Astrocyte of the spinal cord (primary cell): ENCODE data around the gene ZBTB16.

Source experiments
- DNase-seq: peaks from one replicate; pipeline ENCODE4 v3.0.0; 2011; ENCODE audit warnings: low read depth, low spot score
- H3K4me3 ChIP-seq: 2 replicates; pipeline ENCODE4 v1.5.1; 2011; ENCODE audit warnings: low read depth, mild to moderate bottlenecking, low read length, moderate library complexity
- CTCF ChIP-seq: IDR thresholded peaks from 2 replicates; pipeline ENCODE4 v1.5.1; 2012; ENCODE audit warnings: low read depth, mild to moderate bottlenecking, low read length, inconsistent platforms
- in situ Hi-C: cut with HindIII; loops from 2 replicates; pipeline ENCODE4 v1.10.0; 2017; ENCODE audit warnings: low sequenced_read_pairs

Gene ZBTB16

GRCh38 chr11:114293201-114293711 lies 233.7 kb downstream of the ZBTB16 start:
- DNase-seq, result peak; percentile 41
- in situ Hi-C loops, result no loop called here
- no peak overlapping the region for H3K4me3 ChIP-seq
- TF ChIP-seq CTCF, result no peak

GRCh38 chr11:114295676-114296604 lies 236.4 kb downstream of the ZBTB16 start, which contains the start of gene NNMT:
TSS of gene NNMT (plus strand) at chr11:114296399. CDS start at chr11:114296557, 158 bp downstream.
- in situ Hi-C loops, result no loop called here
- DNase-seq, result peak; percentile 99
- peak within 1 kb of the TSS; percentile 80 for H3K4me3 ChIP-seq
- TF ChIP-seq CTCF, result no peak

DNA sequence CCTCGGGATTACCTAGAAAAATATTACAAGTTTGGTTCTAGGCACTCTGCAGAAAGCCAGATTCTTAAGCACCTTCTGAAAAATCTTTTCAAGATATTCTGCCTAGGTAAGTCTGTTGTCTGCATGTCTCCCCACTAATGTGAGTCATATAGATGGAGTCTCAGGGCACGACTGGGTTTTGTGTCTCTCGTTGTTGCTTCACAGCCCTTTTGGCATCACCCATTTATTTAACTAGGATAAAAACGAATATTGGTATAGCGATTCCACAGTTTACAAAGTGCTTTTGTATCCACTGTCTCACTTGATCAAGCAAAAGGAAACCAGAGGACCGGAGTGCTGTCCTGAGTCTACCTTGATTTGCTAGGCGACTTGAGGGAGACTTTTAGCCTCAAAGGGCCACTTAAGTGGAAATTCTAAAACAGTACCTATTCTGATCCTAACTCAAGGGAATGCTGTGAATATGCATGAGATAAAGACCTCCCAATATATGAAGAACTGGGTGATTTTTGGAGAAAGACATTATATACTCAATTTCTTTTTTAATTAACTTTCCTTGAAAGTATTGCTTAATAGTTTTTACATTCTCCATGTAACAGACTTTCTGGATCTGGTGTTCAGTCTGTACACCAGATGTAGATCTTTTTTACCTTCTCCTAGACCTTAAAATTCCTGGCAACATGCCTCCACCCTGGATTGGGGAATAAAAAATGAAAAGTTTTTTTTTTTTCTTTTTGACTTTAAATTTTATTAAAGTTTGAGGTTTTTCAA lies 237.3 kb downstream of the ZBTB16 start:
- in situ Hi-C loops, result no loop called here
- no peak for DNase-seq
- TF ChIP-seq CTCF, result no peak
- peak overlapping the region; percentile 80 for H3K4me3 ChIP-seq

GRCh38 chr11:114297806-114298709 lies 238.5 kb downstream of the ZBTB16 start:
- H3K4me3 ChIP-seq, result peak overlapping the region; percentile 80
- DNase-seq, result peak; percentile 43
- in situ Hi-C loops, result no loop called here
- TF ChIP-seq CTCF, result no peak

DNA sequence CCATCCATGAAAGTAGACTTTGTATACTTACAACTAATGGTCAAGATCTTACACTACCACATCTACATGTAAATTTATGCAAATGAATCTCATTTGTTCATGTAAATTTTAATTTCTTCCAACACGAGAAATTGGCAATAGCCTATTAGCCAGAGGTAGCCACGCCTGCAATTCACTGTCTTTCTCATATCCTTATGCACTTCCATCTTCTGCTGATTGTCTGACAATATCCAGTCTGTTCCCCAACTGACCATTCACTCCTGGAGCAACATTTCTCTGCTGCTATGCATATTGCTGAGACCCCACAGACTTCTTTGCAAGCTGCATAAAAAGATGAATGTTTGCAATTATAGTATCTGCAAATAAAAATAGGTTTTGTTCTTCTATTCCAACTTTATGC lies 239.2 kb downstream of the ZBTB16 start:
- no peak for TF ChIP-seq CTCF
- peak; percentile 42 for DNase-seq
- in situ Hi-C loops, result no loop called here
- H3K4me3 ChIP-seq, result peak overlapping the region; percentile 80
